ENCODE data around the gene USF3.

The USF3 gene

DNA sequence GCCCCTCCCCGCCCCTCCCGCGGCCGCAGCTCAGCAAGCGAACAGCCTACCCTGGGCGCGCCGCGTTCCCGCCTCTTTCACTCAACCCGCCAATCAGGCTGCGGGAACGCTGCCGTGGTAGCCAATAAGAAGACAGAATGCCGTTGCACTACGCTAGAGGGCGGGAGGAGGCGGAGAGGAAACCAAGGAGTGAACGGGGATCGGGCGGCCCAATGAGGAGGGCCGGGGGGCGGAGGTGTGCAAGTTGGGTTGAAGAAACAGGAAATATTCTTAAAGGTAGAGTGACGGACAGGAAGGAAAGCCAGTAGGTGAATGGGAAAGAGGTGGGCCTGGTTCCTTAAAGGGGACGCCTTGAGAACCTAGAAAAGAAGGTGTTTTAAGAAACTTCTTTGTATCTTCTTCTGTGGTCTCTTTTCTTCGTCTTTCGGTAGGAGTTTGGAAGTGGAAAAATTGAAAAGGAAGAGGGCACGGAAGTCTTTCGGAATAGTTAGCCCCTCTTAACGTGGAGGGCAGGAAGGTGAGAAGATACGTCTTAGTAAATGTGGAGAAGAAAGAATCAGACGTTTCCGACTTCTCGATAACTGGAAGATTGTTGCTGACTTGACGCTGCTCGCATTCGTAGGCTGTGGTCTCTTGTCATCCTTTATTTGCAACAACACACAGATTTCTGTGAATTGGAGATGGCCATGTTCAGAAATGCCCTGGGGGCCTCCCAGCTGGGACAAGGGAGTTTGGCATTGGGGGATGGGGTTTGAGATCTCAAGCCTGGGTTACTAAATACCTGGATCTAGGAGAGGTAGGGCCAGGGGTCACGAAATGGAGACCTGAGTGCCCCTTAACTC lies 437 bp upstream of the USF3 start:
- DNase-seq, result peak; percentile 99

DNA sequence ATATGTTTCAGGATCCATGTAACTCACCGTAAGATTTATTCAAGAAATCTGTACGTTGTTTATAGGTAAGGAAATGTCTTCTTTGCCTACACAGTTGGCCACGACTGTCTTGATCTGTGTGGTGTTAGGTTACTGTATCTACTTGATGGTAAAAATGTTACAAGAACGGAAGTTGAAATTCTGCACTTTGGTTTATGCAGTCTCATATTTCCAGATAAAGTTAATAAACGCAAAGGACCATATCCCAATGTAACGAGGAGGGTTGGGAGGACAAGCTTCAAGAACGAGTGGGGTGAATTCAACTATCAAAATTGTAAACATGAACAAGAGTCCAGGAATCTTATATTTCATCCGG lies 1.0 kb downstream of the USF3 start:
- no peak for DNase-seq

DNA sequence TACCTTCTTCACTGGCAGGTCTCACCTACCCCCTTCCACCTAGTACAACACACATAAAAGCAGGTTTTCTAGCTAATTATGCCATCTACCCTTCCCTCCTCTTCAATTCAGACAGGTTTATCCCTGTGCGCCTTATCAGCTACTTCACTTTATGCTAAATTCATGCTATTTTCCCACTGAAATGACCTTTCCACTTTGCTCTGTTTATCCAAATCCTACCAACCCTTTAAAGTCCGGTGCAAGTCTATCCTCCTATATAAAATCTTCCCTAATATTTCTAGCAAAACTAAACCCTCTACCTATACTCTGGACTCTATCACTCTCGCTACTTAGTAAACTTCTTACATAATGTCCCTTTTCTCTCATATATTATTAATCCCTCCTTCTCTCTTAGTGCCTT lies 6.0 kb downstream of the USF3 start:
- no peak for DNase-seq

DNA sequence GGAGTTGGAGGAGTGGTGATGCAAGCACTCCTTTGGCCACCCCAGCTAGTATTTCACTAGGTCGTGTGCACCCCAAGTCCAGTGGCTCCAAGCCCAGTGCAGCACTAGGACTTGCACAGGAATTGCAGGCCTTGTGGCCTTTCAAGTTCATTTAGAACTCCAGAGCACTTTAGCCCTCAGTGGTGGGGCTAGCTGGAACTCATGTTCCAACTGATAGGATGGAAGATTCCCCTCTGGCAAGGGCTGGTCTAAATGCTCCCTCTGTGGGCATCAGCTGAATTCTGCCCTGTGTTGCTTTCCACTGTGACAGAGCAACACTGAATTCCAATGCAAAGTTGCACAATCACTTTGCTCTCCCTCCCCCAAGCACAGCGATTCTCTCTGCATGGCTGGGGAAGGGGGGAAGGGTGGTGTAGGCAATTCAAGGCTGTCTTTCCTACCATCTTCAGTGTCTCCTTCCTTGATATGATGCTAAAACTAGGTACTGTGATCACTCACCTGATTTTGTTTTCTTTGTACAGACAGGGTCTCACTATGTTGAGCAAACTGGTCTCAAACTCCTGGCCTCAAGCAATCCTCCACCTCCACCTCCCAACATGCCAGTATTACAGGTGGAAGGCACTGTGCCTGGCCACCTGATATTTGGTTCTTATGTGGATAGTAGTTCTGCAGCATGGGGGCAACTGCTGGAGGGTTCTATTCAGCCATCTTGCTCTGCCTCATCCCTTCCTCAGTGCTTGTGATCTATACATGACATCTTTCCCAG lies 10.3 kb downstream of the USF3 start:
- no peak for DNase-seq

DNA sequence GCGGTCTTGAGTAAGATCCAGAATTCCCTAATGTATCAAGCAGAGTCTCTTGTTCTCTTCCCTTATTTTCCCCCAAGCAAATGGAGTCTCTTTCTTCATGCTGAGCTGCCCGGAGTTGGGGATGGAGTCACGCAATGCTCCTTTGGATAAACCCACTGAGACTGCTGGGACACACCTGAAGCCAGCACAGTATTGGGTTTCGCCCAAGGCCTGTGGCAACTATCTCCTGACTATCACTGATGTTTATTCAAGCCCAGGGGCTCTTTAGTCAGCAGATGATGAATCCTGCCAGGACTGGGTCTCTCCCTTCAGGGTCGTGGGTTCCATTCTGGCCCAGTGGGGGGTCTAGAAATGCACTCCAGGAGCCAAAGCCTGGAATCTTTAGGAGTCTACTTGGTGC lies 11.3 kb downstream of the USF3 start:
- DNase-seq, result no peak

DNA sequence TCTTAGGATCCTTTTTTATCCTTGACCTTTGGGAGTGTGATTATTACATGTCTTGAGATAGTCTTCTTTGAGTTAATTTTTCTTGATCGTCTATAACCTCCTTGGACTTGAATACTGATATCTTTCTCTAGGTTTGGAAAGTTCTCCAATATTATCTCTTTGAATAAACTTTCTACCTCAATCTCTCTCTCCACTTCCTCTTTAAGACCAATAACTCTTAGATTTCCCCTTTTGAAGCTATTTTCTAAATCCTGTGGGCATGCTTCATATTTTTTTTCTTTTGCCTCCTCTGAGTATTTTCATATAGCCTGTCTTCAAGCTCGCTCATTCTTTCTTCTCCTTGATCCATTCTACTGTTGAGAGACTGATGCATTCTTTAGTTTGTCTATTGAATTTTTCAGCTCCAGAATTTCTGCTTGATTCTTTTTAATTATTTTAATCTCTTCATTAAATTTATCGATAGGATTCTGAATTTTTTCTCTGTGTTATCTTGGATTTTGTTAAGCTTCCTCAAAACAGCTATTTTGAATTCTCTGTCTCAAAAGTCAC lies 12.1 kb downstream of the USF3 start:
- no peak for DNase-seq

DNA sequence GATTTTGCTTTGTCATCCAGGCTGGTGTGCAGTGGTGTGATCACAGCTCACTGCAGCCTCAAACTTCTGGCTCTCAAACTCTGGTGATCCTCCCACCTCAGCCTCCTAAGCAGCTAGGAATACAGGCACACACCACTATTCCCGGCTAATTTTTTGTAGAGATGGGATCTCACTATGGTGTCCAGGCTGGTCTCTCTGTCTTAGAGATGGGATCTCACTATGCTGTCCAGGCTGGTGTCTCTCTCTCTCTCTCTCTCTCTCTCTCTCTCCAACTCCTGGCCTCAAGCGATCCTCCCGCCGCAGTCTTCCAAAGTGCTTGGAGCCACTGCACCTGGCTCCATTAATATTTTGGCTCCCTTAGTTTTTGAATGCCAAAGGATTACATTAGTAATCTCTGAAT lies 17.7 kb downstream of the USF3 start:
- DNase-seq, result no peak

DNA sequence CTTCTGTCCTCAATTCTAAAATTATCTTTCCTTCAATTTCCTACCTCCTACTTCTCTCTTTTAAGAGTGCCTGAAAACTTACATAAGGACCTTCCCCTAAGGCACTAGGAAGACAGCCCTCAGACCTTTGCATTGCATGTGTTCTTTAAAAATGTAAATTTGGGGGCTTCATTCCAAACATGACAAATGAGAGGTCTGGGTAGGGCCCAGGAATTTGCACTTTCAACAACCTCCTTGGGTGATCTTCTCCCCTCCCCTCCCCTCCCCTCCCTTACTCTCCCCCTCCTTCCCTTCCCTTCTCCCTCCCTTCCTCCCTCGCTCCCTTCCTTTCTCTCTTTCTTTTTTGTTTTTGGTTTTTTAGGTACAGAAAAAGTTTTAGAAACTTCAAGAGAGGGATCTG lies 18.7 kb downstream of the USF3 start:
- no peak for DNase-seq

DNA sequence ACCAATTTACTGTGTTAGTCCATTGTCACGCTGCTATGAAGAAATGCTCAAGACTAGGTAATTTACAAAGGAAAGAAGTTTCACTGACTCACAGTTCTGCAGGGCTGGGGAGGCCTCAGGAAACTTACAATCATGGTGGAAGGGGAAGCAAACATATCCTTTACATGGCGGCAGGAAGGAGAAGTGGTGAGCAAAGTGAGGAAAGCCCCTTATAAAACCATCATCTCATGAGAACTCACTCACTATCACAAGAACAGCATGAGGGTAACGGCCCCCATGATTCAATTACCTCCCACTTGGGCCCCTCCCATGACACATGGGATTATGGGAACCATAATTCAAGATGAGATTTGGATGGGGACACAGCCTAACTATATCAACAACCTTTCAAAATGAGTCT lies 20.2 kb downstream of the USF3 start:
- no peak for DNase-seq

DNA sequence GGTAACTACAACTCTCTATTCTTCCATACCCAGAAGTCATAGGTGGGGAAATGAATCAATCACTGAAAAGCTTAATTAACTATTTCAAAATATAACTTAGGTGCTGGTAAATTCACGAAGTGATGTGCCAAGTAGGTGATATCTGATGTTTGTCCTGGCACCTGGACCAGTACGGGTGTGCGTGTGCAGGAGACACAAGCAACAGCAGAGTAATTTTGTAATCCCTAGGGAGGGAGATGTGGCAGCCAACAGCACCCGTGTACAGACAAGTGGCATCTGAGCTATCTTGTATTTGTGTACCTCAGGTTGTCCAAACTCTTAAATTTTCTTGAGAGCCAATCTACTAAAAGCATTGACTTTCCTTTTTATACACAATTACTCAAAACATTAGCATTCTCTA lies 22.8 kb downstream of the USF3 start:
- no peak for DNase-seq

DNA sequence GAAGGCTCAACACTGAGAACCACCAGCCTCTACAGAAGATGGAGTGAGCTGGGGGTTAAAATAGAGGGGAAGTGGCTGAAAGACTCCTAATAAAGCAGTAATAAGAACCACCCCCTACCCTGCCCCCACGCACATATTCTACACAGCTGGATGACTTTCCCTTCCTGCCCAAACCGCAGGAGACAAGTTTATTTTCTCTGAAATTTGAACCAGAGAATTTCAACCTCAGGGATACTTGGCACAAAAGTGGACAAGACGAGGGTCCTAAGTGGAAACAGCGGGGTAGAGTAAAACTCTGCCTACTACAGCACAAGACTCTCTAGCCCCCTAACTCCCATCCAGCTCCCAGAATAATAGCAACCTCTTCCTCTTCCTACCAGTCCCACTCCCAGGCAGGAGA lies 28.4 kb downstream of the USF3 start:
- no peak for DNase-seq

DNA sequence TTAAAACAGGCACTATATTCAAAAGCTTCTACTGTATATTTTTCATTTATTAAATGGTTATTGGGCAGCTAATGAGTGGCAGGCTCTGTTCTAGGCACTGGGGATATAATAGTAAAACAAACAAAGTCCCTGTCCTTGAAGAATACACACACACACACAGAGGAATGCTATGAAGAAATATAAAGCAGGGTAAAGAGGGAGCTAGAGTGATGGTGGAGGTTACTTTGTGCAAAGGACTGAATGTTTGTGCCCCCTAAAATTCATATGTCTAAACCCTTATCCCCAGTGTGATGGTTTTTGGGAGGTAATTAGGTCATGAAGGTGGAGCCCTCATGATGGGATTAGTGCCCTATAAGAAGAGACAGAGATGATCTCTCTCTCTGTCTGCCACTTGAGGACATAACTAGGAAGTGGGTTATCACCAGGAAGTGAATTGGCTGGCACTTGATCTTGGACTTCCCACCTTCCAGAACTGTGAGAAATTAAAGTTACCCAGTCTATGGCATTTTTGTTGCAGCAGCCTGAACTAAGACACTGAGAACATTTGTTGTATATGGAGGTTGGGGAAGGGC lies 31.8 kb downstream of the USF3 start:
- no peak for DNase-seq

DNA sequence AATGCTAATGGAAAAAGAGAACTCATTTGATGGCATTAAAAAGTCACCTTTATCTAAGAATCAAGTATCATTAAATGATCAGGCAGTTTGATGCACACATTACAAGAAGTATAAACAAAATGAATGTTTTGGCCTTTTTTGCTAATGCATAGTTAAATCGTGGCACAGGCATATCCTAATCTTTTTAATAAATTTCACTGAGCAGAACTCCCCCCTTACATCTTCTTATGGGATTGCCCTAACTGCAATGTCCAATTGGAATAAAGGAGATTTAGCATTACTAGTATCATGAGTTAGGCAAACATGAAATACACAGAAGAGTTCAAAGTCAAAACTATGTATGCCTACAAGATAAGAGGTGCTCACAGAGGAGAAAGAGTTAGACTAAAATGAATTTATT lies 32.7 kb downstream of the USF3 start:
- DNase-seq, result no peak

DNA sequence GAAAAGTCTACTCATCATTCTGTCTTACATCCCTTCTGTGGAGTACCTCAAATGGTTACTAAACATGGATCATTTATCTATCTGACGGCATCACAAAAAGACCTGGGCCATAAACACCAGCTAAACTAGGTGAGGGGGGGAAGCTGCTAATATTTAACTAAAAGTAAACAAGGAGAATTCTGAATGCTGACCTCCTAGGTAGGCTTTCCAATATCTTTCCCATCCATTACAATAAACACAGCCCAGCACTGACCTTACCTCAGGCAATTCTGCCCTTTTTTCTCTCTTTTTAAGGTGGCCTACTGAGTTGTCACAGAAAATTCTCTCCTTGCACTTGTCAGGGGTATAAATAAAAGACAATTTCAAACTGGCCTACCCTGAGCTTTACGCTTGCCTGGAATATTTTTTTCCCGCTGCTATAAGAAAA lies 33.1 kb downstream of the USF3 start:
- DNase-seq, result no peak

DNA sequence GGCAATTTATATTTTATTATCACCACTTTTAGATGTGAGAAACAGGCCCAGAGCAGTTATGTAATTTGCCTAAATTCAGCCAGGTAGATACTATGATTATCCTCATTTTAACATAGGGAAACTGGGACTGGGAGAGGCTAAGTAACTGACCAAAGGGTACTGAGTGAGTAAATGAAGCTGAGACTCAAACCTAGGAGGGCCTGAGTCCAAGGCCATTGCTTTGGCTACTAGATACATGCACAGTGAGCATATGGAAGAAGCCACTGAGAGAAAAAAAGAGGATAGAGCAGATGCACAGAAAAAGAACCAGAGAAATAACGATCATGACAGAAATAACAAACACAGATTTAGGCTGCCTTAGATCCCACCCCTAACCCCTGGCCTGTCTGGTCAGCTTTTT lies 33.6 kb downstream of the USF3 start:
- DNase-seq, result no peak

DNA sequence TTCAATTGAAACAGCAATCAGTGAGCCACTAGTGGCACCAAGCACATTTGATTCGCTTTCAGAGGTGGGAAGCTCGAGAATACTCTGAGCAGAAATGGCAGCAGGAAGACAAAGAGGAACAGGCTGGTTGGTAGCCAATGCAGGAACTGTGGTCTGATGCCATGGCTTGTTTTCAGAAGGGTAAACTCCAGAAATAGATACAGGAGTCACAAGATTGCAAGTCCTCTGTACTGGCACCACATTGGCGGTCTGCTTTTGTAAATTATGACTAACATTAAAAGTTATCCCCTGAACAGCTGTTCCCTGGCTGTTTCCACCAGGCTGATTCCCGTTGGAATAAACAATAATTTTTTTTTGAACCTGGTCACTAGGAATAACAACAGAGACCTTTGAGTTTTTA lies 35.5 kb downstream of the USF3 start:
- no peak for DNase-seq

DNA sequence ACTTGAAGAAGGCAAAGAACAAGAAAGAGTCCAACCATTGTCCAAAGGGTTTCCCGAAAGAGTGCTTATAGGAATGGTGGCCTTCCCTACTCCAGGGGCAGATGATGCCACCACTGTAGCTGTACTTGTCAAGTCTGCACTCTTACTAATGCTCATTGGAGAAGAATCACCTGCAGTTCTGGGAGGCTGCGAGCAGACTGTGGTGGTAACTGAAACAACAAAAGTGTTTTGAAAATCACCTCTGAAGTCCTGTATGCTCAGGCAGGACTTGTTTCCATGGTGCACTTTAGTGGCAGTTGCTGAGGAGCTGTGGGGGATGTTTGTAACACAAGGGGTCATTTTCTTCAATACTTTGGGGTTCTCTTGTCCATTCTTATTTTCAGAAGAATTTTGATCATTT lies 36.0 kb downstream of the USF3 start:
- DNase-seq, result no peak

DNA sequence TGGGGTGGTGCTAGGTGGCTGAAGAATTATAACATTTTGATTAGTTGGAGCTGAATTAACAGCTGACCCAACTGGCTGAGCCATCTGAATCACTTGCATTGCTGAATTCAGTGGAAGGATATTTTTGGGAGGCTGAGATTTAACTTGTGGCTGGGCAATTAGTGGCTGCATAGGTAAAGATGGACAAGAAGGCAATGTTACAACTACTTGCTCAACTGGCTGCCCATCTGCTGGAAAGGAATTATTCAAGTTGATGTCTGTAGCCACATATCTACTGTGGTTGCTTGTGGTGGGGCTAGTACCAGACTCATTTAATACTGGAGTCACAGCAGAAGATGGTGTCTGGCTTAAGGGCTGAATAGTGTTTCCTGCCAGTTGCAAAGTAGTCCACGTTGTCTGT lies 36.4 kb downstream of the USF3 start:
- DNase-seq, result no peak

DNA sequence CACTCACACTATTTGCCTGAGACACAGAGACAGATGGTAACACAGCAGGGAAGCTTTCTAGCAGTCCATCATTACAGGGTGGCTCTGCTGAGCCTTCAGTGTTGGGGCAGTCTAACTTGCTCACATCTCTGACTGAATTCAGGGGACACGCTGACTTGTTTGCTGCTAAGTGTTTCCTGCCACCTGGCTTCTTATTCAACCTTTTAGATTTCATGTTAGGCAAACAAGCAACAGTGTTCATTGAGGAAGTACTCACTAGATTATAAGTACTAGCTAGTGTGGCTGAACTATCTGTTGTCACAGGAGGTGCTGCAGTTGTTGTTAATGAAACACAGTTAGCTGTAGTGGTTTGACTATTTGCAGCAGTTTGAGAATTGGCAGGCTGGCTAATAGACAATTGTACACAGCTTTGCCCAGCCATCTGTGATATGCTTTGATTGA lies 37.3 kb downstream of the USF3 start:
- no peak for DNase-seq

DNA sequence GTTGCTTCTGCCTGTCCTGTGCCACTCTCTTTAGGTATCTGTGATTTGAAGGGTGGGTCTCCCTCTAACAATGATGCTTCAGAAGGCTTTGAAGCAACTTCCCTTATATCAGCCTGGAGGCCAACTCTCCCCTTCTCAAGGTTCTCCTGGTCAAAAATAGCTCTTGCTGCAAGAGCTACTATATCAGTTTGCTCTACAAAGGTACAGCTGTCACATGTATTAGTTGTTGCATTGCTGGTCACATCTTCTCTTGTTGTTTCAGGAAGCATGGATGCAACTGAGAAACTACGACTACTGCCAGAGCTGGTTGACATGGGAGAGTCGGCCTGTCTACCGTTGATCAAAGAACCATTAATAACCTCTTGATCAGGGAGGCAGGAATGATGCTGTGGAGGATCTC lies 38.3 kb downstream of the USF3 start:
- DNase-seq, result no peak

DNA sequence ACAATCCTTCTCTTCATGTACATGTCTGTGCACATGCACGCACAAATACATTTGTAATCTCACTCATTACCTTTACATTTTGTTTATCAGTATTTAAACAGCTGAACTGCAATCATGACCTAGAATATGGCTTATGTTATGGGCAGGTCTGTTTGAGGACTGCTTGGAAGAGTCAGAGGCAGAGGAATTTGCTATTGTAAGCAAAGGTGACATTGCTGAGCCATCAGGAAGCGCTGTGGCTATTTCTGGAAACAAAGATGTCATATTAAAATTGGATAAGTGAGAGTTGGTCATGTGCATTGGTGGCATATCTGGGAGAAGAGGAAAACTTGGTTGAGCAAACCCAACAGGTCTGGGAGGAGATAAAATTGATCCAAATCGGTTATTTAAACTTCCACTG lies 41.6 kb downstream of the USF3 start:
- no peak for DNase-seq

DNA sequence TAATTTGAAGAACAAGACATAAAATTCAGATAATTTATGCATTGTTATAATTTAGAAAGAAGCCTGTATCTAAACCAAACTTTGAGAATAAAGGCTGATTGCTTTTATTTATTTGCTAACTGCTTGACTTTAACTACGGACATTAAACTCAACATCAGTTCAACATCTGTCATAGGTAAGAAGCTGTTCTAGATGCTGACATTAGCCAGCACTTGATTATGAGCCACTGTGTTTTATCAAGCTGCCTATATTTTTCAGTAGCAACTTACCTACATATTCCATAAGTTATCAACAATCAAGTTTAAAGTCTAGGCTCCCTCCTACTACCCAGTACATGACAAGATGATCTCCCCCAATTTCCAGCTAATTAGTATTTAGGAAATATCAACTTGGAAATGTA lies 42.1 kb downstream of the USF3 start:
- no peak for DNase-seq

DNA sequence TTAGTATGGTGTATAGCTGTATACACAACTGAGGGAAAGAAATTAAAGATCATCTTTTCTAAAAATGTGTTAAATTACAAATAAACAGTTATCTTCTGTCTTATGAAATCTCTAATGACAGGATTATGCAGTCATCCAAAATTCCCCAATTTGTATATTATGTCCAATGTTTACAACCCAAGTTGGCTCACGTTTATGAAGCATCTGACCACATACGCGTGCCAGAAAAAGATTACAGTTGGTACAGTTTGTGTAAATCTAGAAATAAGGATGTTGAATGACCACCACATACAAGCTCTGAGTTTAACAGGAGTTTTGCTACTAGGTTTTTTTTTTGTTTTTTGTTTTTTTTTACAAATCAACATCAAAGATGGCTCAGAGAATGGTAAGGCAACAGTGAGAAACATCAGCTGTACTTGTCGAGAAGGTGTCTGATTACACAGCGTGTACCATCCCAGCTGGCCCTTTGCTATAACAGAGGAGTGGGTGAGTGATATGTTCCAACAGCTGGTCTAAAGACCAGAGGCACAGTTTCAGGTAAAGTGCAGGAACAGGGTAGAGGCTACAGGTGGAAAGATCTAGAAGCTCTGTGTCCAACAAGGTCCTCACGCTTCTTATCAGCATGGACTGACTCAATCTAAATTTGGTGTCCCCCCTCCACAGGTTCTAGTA lies 47.1 kb downstream of the USF3 start:
- DNase-seq, result no peak

Measured in activated naive CD4-positive, alpha-beta T cell treated with Interleukin-2 at 50 U/mL for 16 hours (primary cell).